ENCODE data around the gene ZNF41.
"Not testable (repeated sequence)": the region's sequence is repeated elsewhere in the genome, so short reads cannot be mapped to it uniquely, and the experiment has no call there.

DNA sequence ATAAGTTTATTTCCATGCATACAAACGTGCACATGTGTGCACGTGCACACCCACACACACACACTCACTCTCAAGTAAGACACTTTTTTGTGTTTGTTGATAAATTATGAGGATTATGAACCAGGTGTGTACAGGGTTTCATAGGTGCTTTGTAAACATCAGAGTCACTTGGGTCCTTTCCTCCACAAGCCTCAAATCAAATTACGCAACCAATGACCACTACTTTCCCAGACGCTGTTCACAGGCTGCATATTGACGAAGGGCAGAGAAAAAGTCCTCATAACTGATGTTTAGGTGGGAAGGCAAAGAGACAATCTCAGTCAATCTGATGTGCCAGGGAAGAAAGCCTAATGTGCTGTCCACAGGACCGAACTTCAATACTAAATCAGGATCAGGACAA, 29.4 kb upstream of the ZNF41 start:
- TF ChIP-seq GABPA (IDR thresholded peaks at IDR 0.05 in 1 of 2, conservative IDR thresholded peaks at IDR 0.05 in 1 of 2); TAF1 (conservative IDR thresholded peaks at IDR 0.05); RAD21 (IDR thresholded peaks at IDR 0.05); JUND (IDR thresholded peaks at IDR 0.05); SP1 (IDR thresholded peaks at IDR 0.05); REST (IDR thresholded peaks at IDR 0.05); YY1 (IDR thresholded peaks at IDR 0.05); ZBTB33 (IDR thresholded peaks at IDR 0.05); RXRA (IDR thresholded peaks at IDR 0.05); EGR1 (IDR thresholded peaks at IDR 0.05; ENCODE audit: low read depth in 2 of 2); FOXA1 (IDR thresholded peaks at IDR 0.05): not testable (repeated sequence)
- TF ChIP-seq, protein P1, sequence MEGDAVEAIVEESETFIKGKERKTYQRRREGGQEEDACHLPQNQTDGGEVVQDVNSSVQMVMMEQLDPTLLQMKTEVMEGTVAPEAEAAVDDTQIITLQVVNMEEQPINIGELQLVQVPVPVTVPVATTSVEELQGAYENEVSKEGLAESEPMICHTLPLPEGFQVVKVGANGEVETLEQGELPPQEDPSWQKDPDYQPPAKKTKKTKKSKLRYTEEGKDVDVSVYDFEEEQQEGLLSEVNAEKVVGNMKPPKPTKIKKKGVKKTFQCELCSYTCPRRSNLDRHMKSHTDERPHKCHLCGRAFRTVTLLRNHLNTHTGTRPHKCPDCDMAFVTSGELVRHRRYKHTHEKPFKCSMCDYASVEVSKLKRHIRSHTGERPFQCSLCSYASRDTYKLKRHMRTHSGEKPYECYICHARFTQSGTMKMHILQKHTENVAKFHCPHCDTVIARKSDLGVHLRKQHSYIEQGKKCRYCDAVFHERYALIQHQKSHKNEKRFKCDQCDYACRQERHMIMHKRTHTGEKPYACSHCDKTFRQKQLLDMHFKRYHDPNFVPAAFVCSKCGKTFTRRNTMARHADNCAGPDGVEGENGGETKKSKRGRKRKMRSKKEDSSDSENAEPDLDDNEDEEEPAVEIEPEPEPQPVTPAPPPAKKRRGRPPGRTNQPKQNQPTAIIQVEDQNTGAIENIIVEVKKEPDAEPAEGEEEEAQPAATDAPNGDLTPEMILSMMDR (IDR thresholded peaks at IDR 0.05; ENCODE audit: low read depth, low read length, missing input control), result not testable (repeated sequence)
- TF ChIP-seq, protein P2, sequence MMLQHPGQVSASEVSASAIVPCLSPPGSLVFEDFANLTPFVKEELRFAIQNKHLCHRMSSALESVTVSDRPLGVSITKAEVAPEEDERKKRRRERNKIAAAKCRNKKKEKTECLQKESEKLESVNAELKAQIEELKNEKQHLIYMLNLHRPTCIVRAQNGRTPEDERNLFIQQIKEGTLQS (IDR thresholded peaks at IDR 0.05), result not testable (repeated sequence)
- TF ChIP-seq, protein P3, sequence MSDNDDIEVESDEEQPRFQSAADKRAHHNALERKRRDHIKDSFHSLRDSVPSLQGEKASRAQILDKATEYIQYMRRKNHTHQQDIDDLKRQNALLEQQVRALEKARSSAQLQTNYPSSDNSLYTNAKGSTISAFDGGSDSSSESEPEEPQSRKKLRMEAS (IDR thresholded peaks at IDR 0.05), result not testable (repeated sequence)
